Spleen (tissue), 7 donors: ENCODE results near the gene WDFY4.

Experiments used
- CTCF ChIP-seq, 11 experiments: fragments of 200-600 bp in 7 of 11; fragments of 450-650 bp in 4 of 11; sonication (generic) in 4 of 11; IDR thresholded peaks in 8 of 11; conservative IDR thresholded peaks in 3 of 11; 1 replicate in 7 of 11; 2 replicates in 4 of 11; pipeline versions ENCODE4 v1.4.0 to v1.8.0; 2016 to 2021; ENCODE audit warnings: antibody characterized with exemption in 11 of 11, inconsistent platforms in 4 of 11, mild to moderate bottlenecking in 1 of 11
- POLR2A ChIP-seq, 3 donors: fragments of 450-650 bp; IDR thresholded peaks; one replicate each; pipeline ENCODE4 v1.5.1; 2017; ENCODE audit warnings: antibody characterized with exemption in 3 of 3, mild to moderate bottlenecking in 1 of 3
- POLR2AphosphoS5 ChIP-seq, 3 donors: sonication (generic); formaldehyde crosslinking; IDR thresholded peaks; one replicate each; pipeline ENCODE4 v1.5.1; 2017; ENCODE audit warnings: antibody characterized with exemption in 3 of 3
- donor health status: DM: no; HTN: no; CAD: no; lungs with moderate emphysema.
- donor health status: DM: no; HTN: no; CAD: no.
- donor health status: DM: no; HTN: no; CAD: no.

- TF ChIP-seq CTCF (IDR thresholded peaks at IDR 0.05 in 8 of 11, conservative IDR thresholded peaks at IDR 0.05 in 3 of 11) (no peak), POLR2AphosphoS5 (IDR thresholded peaks at IDR 0.05) (no peak), POLR2A (IDR thresholded peaks at IDR 0.05) (no peak)
These were observed 23.2 kb upstream of the WDFY4 start for GRCh38 chr10:48661441-48661840.
